Measurements from ENCODE around the gene LRRK1.

LRRK1 gene

GRCh38 chr15:101025501-101025885 lies 106.3 kb downstream of the LRRK1 start:
- DNase-seq, result no peak

GRCh38 chr15:101025896-101026631 lies 106.9 kb downstream of the LRRK1 start:
- no peak for DNase-seq

DNA sequence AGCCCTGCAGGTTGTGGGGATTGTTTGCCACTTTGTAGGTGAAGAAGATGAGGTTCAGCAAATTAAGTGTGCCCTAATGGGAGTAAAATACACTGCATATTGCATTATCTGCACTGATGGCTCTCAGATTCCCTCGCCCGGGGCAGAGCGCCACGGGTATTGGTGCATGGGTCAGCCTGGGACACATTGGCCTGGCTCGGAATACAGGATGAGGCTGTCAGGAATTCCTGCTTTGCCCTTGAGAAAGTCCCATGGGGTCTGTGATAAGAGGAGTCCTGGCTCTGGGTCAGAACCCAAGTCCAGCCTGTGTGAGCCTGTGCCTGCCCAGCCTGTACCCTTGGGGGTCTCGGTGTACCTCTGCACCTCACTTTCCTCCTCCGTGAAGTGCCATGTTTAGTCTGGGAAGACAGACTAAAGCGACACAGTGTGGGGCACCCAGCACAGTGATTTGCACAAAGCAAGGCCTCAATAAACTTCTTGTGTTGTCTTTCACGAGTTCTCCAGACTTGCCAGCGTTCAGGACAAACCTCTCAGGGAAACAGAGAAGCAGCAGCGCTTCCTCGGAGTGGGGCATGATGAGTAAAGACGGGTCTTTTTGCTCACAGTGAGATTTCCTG lies 107.6 kb downstream of the LRRK1 start:
- DNase-seq, result no peak

GRCh38 chr15:101027273-101027901 lies 108.2 kb downstream of the LRRK1 start:
- no peak for DNase-seq

DNA sequence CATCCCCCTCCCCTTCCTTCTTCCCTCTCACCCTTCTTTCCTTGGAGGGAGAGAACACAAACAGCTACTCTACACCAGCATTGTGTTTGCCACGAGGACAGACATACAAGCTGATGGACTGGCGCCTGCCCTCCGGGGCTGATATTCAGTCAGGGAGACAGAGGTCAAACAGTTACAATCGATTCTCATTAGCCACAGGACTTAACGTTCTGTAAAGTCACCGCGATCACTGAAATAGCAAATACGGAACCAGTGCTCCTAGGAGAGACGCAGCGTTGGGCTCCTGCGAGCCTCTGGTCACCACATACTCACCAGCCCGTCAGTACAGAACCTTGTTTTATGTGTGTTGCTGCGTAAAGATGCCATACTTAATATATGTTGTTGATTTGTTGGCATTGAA lies 108.8 kb downstream of the LRRK1 start:
- DNase-seq, result no peak

DNA sequence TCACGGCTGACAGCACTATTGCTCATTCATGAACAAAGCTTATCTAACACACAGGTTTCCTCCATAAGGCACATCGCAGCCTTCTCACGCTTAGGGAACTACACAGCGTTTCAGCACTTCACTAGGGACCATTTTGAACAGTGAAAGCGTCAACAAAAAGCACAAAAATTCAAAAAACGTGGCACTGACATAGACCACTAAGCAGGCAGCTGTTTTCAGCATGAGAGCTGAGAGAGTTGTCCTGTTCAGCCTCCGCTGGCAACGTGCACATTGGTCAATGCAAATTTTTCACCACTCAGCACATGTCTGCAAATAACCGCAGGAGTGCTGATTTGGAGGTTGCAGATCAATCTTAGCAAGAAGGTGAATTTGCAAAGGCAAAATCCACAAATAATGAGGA lies 109.2 kb downstream of the LRRK1 start:
- DNase-seq, result no peak

- DNase-seq, result no peak
These were observed 109.7 kb downstream of the LRRK1 start for GRCh38 chr15:101028772-101029438.

DNA sequence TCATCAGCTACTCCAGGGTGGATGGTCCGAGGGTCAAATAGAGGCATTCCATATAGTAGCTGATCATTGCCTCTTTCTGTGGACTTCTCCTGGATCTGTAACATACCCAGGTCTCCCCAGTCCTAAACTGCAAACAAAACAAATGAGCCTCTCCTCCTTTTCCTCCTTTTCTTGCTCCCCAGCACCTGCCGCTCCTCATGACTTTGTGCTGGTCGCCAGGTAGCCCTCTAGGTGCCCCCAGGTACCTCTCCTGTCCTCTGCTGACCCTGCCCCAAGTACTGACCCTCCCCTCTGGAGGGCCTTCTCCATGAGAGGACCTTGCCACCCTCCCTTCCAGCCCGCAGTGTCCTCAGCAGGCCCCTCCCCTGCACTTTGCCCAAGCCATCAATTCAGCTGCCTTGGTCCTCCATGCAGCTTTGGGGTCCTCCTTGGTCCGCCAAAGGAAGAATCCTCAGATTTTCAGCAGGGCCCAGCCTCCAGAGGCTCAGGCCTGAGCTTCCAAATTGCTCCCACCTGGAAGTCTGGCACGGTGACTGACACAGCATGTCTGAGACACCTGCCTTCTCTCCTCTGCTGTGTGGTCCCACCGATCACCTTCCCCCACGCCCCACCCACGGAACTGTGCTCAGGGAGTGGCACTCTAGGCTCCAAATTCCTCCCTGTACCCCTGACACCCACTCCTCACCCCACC lies 111.0 kb downstream of the LRRK1 start:
- DNase-seq, result no peak

GRCh38 chr15:101031213-101031612 lies 112.1 kb downstream of the LRRK1 start:
- DNase-seq, result peak; percentile 19

- no peak for DNase-seq
These were observed 114.6 kb downstream of the LRRK1 start for GRCh38 chr15:101033801-101034200.

- DNase-seq, result no peak
These were observed 116.5 kb downstream of the LRRK1 start for GRCh38 chr15:101035611-101036010.

- DNase-seq, result no peak
These were observed 117.0 kb downstream of the LRRK1 start for GRCh38 chr15:101036189-101036588.

DNA sequence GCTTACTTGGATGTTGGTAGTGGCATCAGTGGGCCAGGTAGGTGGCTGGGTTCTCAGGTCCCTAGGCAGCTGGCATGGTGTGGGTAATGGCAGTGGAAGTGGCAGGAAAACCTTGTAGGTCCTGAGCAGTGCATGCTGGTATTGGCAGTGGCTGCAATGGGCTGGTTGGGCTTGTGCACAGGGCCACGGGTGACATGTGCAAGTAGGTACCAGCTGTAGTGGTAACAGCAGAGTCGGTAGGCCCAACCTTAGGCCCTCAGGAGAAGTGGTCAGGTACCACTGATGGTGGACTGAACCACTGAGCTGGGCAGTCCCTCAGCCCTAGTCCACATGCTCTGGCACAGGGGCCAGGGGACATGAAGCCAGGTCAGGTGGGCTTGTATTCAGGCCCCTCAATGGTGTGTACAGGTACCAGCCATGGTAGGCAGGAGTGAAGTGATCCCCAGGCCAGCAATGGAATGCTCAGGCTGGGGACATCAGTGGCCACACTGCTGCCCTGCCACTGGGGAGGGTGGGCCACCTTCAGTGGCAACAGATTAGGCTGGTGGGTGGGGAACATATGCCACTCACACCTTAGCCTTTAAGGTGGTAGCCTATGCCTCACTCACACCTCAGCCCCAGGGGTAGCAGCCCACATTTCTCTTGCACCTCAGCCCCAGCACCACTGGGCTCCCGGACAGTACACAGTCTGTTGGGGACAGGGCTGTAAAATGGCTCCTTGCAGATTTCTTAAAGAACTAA lies 118.1 kb downstream of the LRRK1 start:
- DNase-seq, result no peak

- no peak for DNase-seq
These were observed 119.3 kb downstream of the LRRK1 start for GRCh38 chr15:101038327-101039003.

DNA sequence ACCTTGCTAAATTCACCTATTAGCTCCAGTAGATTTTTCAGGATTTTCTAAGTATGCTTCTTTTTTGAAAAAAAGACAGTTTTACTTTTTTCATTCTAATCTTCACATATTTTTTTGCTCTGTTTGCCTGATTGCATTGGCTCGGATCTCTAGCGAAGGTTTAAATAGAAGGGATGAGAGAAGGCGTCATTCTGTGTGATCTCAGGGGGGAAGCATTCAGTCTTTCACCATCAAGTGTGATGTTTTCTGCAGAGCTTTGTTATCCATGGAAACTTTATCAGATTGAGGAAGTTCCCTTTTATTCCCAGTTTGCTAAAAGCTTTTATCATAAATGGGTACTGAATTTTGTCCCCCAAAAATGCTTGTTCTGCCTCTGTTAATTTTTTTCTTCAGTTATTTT lies 120.3 kb downstream of the LRRK1 start:
- no peak for DNase-seq

GRCh38 chr15:101042320-101042719 lies 123.2 kb downstream of the LRRK1 start:
- DNase-seq, result no peak

DNA sequence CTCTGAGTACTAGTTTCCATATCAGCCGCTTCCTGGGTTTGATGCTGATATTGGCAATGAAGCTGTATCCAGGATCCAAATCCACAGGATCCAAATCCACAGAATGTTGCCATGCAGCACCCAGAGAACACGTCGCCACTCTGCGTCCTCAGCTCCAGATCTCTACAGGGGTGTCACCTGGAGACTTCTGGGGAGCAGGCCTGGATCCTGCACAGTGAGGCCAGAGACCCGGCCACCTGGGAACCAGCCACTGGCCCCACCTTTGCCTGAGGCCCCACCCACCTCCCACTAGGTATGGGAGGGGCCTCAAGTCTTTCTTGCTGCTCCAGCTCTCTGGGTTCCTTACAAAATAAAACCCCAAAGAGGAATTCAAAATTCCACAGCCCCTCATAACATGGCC lies 123.9 kb downstream of the LRRK1 start:
- no peak for DNase-seq

- DNase-seq, result no peak
These were observed 124.9 kb downstream of the LRRK1 start for GRCh38 chr15:101043911-101044624.

- DNase-seq, result no peak
These were observed 125.6 kb downstream of the LRRK1 start for GRCh38 chr15:101044625-101045235.

DNA sequence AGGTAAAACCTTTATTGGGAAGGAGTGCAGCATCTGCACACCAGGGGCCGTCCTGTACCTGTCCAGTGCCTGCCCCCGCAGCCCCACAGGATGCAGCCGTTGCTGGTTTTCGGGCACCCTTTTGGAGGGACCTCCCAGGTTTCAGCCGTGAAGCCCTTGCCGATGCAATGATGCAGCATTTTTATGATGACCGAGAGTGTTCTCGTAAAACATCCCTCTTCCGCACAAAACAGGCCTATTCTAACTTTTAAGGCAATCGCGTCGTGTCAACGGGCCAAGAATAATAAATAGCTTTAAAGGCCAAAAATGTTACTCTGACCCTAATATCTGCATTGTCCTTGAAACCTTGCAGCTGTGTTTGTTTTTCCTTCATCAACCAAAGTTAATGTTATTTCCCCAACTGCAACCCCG lies 126.1 kb downstream of the LRRK1 start:
- DNase-seq, result no peak

Data from fibroblast of skin of right quadriceps (primary cell).